Fibroblast of lung (primary cell): ENCODE results near the gene FAM131A. TPM values are rescaled to one million over a fixed set of nuclear protein-coding genes. Genes with fewer than 3 reads are reported as not detected.

ENCODE experiments used
- DNase-seq, 2 donors: peaks; one replicate each; pipeline versions ENCODE4 v3.0.0 to v3.0.0-alpha.2; 2010; ENCODE audit warnings: low read depth in 2 of 2
- H2AFZ ChIP-seq: 2 replicates; pipeline ENCODE4 v1.5.1; 2012; ENCODE audit warnings: low read length, control low read depth, inconsistent platforms
- H3K27ac ChIP-seq: 2 replicates; pipeline ENCODE4 v1.5.1; 2011; ENCODE audit warnings: low read length, control low read depth; ENCODE audit not compliant: insufficient read depth
- H3K27me3 ChIP-seq: 2 replicates; pipeline ENCODE4 v1.5.1; 2011; ENCODE audit warnings: mild to moderate bottlenecking, low read length; ENCODE audit not compliant: control insufficient read depth, insufficient read depth
- H3K36me3 ChIP-seq: 2 replicates; pipeline ENCODE4 v1.5.1; 2011; ENCODE audit warnings: low read length; ENCODE audit not compliant: control insufficient read depth, insufficient read depth
- H3K4me1 ChIP-seq: 2 replicates; pipeline ENCODE4 v1.5.1; 2011; ENCODE audit warnings: low read length; ENCODE audit not compliant: control insufficient read depth, insufficient read depth; ENCODE audit errors: extremely low read depth
- H3K4me2 ChIP-seq: 2 replicates; pipeline ENCODE4 v1.5.1; 2011; ENCODE audit warnings: low read length, control low read depth; ENCODE audit not compliant: insufficient read depth; ENCODE audit errors: extremely low read depth
- H3K4me3 ChIP-seq, 4 experiments: fragments of 200-600 bp in 1 of 4; sonication (generic) in 1 of 4; replicated peaks in 1 of 4; 2 replicates each; pipeline ENCODE4 v1.5.1; 2011 to 2016; ENCODE audit warnings: low read length in 4 of 4, low read depth in 3 of 4, mild to moderate bottlenecking in 3 of 4, control low read depth in 2 of 4, inconsistent platforms in 1 of 4, mixed read lengths in 1 of 4; ENCODE audit not compliant: insufficient read depth in 1 of 4; ENCODE audit errors: control extremely low read depth in 1 of 4
- H3K79me2 ChIP-seq: 2 replicates; pipeline ENCODE4 v1.5.1; 2012; ENCODE audit warnings: mild to moderate bottlenecking, low read length, inconsistent platforms; ENCODE audit not compliant: control insufficient read depth, insufficient read depth
- H3K9ac ChIP-seq: 2 replicates; pipeline ENCODE4 v1.5.1; 2011; ENCODE audit warnings: mild to moderate bottlenecking, low read length, control low read depth; ENCODE audit not compliant: insufficient read depth
- H3K9me3 ChIP-seq: 2 replicates; pipeline ENCODE4 v1.5.1; 2012; ENCODE audit warnings: low read depth, low read length; ENCODE audit not compliant: control insufficient read depth, insufficient read depth
- H4K20me1 ChIP-seq: 2 replicates; pipeline ENCODE4 v1.5.1; 2011; ENCODE audit warnings: low read length; ENCODE audit not compliant: control insufficient read depth, insufficient read depth; ENCODE audit errors: extremely low read depth
- CTCF ChIP-seq, 2 donors: IDR thresholded peaks in 1 of 2; conservative IDR thresholded peaks in 1 of 2; 1 replicate in 1 of 2; 2 replicates in 1 of 2; pipeline ENCODE4 v1.5.1; 2011 to 2012; ENCODE audit warnings: low read length in 2 of 2, control low read depth in 1 of 2, inconsistent platforms in 1 of 2, low read depth in 1 of 2, mild to moderate bottlenecking in 1 of 2
- EZH2 ChIP-seq: IDR thresholded peaks from 2 replicates; pipeline ENCODE4 v1.5.1; 2012; ENCODE audit warnings: low read length, control low read depth, mild to moderate bottlenecking; ENCODE audit errors: missing control alignments
- polyA plus RNA-seq, 2 donors: library from polyadenylated mRNA; depleted of rRNA in 1 of 2; stranded (reverse) in 1 of 2; unstranded in 1 of 2; fragments of >200 nt; gene quantifications; 2 replicates each; pipeline ENCODE4 v1.2.1, GENCODE V29; 2011 to 2012; ENCODE audit warnings: missing spikeins in 1 of 2
- total RNA-seq: library from RNA; depleted of rRNA; stranded (reverse); fragments of >200 nt; gene quantifications from 2 replicates; pipeline ENCODE4 v1.2.1, GENCODE V29; 2014

FAM131A gene
- total and polyA plus RNA-seq, 2 donors (not counting 1 experiment from before 2014, with no cell fraction given): 9.3 to 22.3 TPM

- Histone ChIP-seq H3K36me3 (no peaks in the 10 kb centered on the region), H3K9ac (no peak overlapping the region), H3K4me2 (no peak overlapping the region), H3K9me3 (no peaks in the 10 kb centered on the region), H4K20me1 (no peaks in the 10 kb centered on the region), H3K79me2 (no peaks in the 10 kb centered on the region), H3K27me3 (peaks cover 9% of the 10 kb centered on the region), H2AFZ (no peak overlapping the region), H3K4me3 (no peak overlapping the region), H3K4me1 (no peaks in the 10 kb centered on the region), H3K27ac (no peak overlapping the region)
- no peak for TF ChIP-seq EZH2
- no peak for TF ChIP-seq CTCF (conservative IDR thresholded peaks at IDR 0.05 in 1 of 2, IDR thresholded peaks at IDR 0.05 in 1 of 2; ENCODE audit: low read depth in 1 of 2, low read length in 2 of 2)
- no peak for DNase-seq
Observed at GRCh38 chr3:184291044-184291737, 46.2 kb upstream of the FAM131A start.

- Histone ChIP-seq H3K4me1 (no peaks in the 10 kb centered on the region), H3K9ac (no peak overlapping the region), H3K4me3 (no peak overlapping the region), H3K4me2 (no peak overlapping the region), H3K27me3 (peaks cover 7% of the 10 kb centered on the region), H3K79me2 (no peaks in the 10 kb centered on the region), H2AFZ (no peak overlapping the region), H4K20me1 (no peaks in the 10 kb centered on the region), H3K27ac (no peak overlapping the region), H3K36me3 (no peaks in the 10 kb centered on the region), H3K9me3 (no peaks in the 10 kb centered on the region)
- no peak for DNase-seq
- TF ChIP-seq EZH2 (no peak), CTCF (conservative IDR thresholded peaks at IDR 0.05 in 1 of 2, IDR thresholded peaks at IDR 0.05 in 1 of 2; ENCODE audit: low read depth in 1 of 2, low read length in 2 of 2) (no peak)
Observed at GRCh38 chr3:184291738-184292445, 45.5 kb upstream of the FAM131A start.

- H3K9ac ChIP-seq: no peak overlapping the region
- no peak overlapping the region for H2AFZ ChIP-seq
- H3K9me3 ChIP-seq: no peaks in the 10 kb centered on the region
- peaks cover 7% of the 10 kb centered on the region for H3K27me3 ChIP-seq
- DNase-seq: no peak
- no peak overlapping the region for H3K27ac ChIP-seq
- no peak overlapping the region for H3K4me2 ChIP-seq
- peaks cover 17% of the 10 kb centered on the region for H3K79me2 ChIP-seq
- no peaks in the 10 kb centered on the region for H3K36me3 ChIP-seq
- H4K20me1 ChIP-seq: no peaks in the 10 kb centered on the region
- no peak for TF ChIP-seq EZH2
- no peak for TF ChIP-seq CTCF (conservative IDR thresholded peaks at IDR 0.05 in 1 of 2, IDR thresholded peaks at IDR 0.05 in 1 of 2; ENCODE audit: low read depth in 1 of 2, low read length in 2 of 2)
- H3K4me3 ChIP-seq: no peak overlapping the region
- H3K4me1 ChIP-seq: peaks cover 5% of the 10 kb centered on the region
Observed at GRCh38 chr3:184295771-184296170, 41.6 kb upstream of the FAM131A start.
